HepG2 (cell line): ENCODE measurements around the gene SNED1. TPM values are rescaled to one million over a fixed set of nuclear protein-coding genes. Genes with fewer than 3 reads are reported as not detected.

ENCODE experiments used
- ATM ChIP-seq: fragments of 450-650 bp; IDR thresholded peaks from 2 replicates; pipeline ENCODE4 v1.7.1; 2017; ENCODE audit warnings: mild to moderate bottlenecking, borderline replicate concordance
- ZBTB7A ChIP-seq: sonication (generic); formaldehyde crosslinking; IDR thresholded peaks from 2 replicates; pipeline ENCODE4 v1.8.0; 2022; ENCODE audit warnings: mild to moderate bottlenecking, missing genetic modification reagents
- ZNF20 ChIP-seq: sonication (generic); formaldehyde crosslinking; IDR thresholded peaks from 2 replicates; pipeline ENCODE4 v1.4.0; 2020; ENCODE audit warnings: mild to moderate bottlenecking, moderate library complexity, missing genetic modification reagents
- polyA plus RNA-seq, 8 experiments: library from polyadenylated mRNA; depleted of rRNA in 3 of 8; stranded (reverse) in 7 of 8; unstranded in 1 of 8; fragments of >200 nt; fragmentation: Illumina TruSeq in 4 of 8; extraction: Trizol in 4 of 8; gene quantifications; 2 replicates each; pipeline versions ENCODE4 v1.2.1 to v1.2.3, GENCODE V29; 2011 to 2016; ENCODE audit warnings: low read depth in 4 of 8, missing spikeins in 1 of 8, mixed read lengths in 1 of 8; ENCODE audit not compliant: insufficient read depth in 1 of 8
- total RNA-seq, 5 experiments: library from RNA; depleted of rRNA; stranded (reverse); fragments of >200 nt; fragmentation: Illumina TruSeq; extraction: Trizol; gene quantifications; 2 replicates each; pipeline ENCODE4 v1.2.3, GENCODE V29; 2016; ENCODE audit warnings: low read depth in 1 of 5
- TF ChIP-seq, protein P1 (sequence below): sonication (generic); formaldehyde crosslinking; IDR thresholded peaks from 2 replicates; pipeline ENCODE4 v1.4.0; 2020; ENCODE audit warnings: mild to moderate bottlenecking, missing genetic modification reagents
- TF ChIP-seq, protein P2 (sequence below): sonication (generic); formaldehyde crosslinking; IDR thresholded peaks from 2 replicates; pipeline ENCODE4 v1.9.0; 2021; ENCODE audit warnings: missing genetic modification reagents, borderline replicate concordance
- TF ChIP-seq, protein P3 (sequence below): sonication (generic); formaldehyde crosslinking; IDR thresholded peaks from 2 replicates; pipeline ENCODE4 v1.4.0; 2020; ENCODE audit warnings: missing genetic modification reagents, low read depth, mild to moderate bottlenecking, borderline replicate concordance
- TF ChIP-seq, protein P4 (sequence below): sonication (generic); formaldehyde crosslinking; conservative IDR thresholded peaks from 2 replicates; pipeline ENCODE4 v1.4.0; 2020; ENCODE audit warnings: missing genetic modification reagents

Gene SNED1
- total and polyA plus RNA-seq, 2 of the 13 experiments (the other 11 are each of a cell fraction or from before 2014, with no cell fraction given), result 0.15 to 0.65 TPM

DNA sequence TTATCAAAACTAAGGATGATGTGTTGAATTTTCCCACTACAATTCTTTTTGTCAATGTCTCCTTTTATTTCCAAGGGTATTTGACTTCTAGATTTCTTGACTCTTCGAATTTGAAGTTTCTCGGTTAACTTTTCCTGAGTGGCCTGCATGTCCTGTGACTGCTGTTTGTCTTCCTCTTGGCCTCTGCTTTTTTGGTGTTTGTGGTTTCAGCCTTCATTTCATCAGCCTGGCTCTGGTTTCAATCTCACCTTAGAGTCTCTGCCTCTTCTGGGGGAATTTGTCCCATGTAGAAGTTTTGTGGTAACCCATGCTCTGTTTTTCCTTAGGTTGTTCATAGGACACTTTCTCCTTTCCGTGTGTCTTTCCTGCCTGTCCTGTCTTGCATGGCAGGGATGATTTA, 28.3 kb upstream of the SNED1 start (continued):
- no peak for TF ChIP-seq ZBTB7A (CRISPR knock-in tag)
- TF ChIP-seq, protein P1, sequence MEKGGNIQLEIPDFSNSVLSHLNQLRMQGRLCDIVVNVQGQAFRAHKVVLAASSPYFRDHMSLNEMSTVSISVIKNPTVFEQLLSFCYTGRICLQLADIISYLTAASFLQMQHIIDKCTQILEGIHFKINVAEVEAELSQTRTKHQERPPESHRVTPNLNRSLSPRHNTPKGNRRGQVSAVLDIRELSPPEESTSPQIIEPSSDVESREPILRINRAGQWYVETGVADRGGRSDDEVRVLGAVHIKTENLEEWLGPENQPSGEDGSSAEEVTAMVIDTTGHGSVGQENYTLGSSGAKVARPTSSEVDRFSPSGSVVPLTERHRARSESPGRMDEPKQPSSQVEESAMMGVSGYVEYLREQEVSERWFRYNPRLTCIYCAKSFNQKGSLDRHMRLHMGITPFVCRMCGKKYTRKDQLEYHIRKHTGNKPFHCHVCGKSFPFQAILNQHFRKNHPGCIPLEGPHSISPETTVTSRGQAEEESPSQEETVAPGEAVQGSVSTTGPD, result no peak
- TF ChIP-seq, protein P2, sequence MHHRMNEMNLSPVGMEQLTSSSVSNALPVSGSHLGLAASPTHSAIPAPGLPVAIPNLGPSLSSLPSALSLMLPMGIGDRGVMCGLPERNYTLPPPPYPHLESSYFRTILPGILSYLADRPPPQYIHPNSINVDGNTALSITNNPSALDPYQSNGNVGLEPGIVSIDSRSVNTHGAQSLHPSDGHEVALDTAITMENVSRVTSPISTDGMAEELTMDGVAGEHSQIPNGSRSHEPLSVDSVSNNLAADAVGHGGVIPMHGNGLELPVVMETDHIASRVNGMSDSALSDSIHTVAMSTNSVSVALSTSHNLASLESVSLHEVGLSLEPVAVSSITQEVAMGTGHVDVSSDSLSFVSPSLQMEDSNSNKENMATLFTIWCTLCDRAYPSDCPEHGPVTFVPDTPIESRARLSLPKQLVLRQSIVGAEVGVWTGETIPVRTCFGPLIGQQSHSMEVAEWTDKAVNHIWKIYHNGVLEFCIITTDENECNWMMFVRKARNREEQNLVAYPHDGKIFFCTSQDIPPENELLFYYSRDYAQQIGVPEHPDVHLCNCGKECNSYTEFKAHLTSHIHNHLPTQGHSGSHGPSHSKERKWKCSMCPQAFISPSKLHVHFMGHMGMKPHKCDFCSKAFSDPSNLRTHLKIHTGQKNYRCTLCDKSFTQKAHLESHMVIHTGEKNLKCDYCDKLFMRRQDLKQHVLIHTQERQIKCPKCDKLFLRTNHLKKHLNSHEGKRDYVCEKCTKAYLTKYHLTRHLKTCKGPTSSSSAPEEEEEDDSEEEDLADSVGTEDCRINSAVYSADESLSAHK (CRISPR knock-in tag), result no peak
- TF ChIP-seq, protein P3, sequence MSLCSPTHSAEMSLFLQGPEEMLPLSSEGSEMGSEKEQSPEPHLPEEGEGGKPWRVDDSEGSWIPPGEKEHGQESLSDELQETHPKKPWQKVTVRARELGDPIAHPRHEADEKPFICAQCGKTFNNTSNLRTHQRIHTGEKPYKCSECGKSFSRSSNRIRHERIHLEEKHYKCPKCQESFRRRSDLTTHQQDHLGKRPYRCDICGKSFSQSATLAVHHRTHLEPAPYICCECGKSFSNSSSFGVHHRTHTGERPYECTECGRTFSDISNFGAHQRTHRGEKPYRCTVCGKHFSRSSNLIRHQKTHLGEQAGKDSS (CRISPR knock-in tag), result no peak
- no peak for TF ChIP-seq ATM
- TF ChIP-seq, protein P4, sequence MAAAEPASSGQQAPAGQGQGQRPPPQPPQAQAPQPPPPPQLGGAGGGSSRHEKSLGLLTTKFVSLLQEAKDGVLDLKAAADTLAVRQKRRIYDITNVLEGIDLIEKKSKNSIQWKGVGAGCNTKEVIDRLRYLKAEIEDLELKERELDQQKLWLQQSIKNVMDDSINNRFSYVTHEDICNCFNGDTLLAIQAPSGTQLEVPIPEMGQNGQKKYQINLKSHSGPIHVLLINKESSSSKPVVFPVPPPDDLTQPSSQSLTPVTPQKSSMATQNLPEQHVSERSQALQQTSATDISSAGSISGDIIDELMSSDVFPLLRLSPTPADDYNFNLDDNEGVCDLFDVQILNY (CRISPR knock-in tag), result no peak
- no peak for TF ChIP-seq ZNF20
- TF ChIP-seq, all 625 proteins: peak for 0
